GM18505 (cell line): ENCODE data around the gene ZNF436.
"Not testable (repeated sequence)": the region's sequence is repeated elsewhere in the genome, so short reads cannot be mapped to it uniquely, and the experiment has no call there.

Experiments used
- ATAC-seq: cut with Tn5 transposase; IDR thresholded peaks from one replicate; pipeline ENCODE4 v1.9.1; 2021; ENCODE audit not compliant: unreplicated experiment
- POLR2A ChIP-seq: IDR thresholded peaks from 4 replicates; pipeline ENCODE4 v1.6.1; 2011; ENCODE audit warnings: borderline replicate concordance; ENCODE audit not compliant: insufficient read depth, insufficient read length; ENCODE audit errors: extremely low read depth

ZNF436 gene

DNA sequence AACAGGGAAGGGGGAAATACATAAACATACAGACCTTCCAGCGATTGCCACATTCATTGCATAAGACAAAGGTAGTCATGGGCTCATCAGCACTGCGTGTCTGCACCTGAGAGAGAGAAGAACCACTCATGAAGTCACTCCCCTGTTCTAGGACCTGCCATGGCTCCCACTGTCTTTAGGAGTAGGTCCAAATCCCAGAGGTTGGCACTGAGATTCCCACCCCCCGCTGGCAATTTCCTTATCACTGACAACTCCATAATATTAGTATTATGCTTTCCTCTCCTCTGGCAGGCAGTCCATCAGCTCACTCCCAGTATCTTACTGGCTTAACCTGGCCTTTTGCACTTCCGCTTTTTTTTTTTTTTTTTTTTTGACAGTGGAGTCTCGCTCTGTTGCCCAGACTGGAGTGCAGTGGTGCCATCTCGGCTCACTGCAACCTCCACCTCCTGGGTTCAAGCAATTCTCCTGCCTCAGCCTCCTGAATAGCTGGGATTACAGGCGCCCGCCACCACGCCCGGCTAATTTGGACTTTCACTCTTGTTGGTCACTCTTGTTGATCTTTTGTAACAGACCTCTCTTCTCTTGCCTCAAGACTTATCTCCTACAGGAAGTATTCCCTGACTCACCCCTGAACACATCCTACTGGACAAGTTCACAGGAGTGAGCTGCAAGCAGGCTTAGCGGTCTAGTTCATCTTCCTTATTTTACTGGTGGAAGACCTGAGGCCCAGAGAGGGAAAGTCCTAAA is 14.8 kb upstream of the ZNF436 start:
- TF ChIP-seq POLR2A, result no peak
- no peak for ATAC-seq

DNA sequence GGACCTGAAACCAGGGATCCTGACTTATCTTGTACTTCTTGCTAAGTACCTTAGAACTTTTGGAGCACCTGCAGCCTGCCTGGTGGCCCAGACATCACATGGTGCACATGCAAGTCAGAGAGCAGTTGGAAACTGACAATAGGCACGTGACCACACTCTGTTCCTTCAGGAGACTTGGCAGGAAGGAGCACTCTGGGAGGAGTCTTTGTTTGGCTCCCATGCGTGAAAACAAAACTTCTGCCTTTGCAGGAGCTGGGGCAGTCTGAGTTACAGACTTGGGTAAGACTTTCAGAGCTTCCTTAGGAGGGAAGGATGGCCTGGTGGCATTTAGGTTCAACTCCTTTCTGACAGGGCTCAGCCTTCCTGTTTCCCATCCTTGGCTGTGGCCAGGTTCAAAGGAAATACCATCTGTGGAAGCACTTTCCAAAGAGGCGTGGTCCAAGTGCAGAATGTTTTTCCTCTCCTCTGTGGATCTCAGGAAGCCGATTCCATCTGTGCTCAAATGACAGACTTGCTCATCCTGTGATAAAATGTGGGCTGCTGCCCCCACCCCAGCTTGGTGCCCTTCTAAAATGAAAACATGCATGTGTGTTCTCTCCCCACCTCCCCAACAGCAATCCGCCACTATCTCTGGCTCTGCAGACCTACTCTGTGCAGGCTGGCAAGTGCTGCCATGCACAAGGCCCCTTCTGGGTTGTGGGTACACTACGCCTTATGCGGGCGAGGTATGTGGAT is 14.1 kb upstream of the ZNF436 start:
- no peak for ATAC-seq
- no peak for TF ChIP-seq POLR2A

- TF ChIP-seq POLR2A, result no peak
- ATAC-seq, result no peak
These were observed 11.7 kb upstream of the ZNF436 start for GRCh38 chr1:23381233-23381885.

- no peak for ATAC-seq
- TF ChIP-seq POLR2A, result no peak
These were observed 11.1 kb upstream of the ZNF436 start for GRCh38 chr1:23380719-23381118.

DNA sequence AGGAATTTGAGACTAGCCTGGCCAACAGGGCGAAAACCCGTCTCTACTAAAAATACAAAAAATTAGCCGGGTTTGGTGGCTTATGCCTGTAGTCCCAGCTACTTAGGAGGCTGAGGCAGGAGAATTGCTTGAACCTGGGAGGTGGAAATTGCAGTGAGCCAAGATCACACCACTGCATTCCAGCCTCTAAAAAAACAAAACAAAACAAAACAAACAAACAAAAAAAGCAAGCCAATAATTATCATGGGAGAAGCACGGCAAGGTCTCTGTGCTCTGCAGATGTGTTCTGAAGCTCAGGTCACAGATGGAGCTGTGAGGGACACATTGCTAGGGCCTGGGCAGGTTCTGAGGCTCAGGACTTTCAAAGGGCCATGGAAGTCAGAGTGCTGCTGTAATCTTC is 10.6 kb upstream of the ZNF436 start:
- not testable (repeated sequence) for ATAC-seq

- no peak for TF ChIP-seq POLR2A
- ATAC-seq, result no peak
These were observed 7.5 kb upstream of the ZNF436 start for GRCh38 chr1:23376890-23377811.

DNA sequence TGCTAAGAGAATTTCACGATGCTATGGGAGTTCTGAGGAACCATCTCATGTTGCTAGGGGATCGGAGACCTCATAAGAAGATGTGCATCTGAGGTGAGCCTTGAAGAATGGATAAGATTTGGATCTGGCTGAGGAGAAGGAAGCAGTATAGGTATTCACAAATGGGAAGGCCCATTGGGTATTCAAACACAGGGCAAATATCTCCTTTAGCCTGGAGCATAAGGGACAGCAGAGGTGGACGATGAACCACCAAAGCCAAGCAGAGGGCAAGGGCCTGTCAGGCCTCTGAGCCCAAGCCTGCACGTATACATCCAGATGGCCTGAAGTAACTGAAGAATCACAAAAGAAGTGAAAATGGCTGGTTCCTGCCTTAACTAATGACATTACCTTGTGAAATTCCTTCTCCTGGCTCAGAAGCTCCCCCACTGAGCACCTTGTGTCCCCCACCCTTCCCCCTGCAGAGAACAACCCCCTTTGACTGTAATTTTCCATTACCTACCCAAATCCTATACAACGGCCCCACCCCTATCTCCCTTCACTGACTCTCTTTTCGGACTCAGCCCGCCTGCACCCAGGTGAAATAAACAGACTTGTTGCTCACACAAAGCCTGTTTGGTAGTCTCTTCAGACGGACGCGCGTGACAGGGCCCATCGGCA is 4.6 kb upstream of the ZNF436 start:
- not testable (repeated sequence) for ATAC-seq

DNA sequence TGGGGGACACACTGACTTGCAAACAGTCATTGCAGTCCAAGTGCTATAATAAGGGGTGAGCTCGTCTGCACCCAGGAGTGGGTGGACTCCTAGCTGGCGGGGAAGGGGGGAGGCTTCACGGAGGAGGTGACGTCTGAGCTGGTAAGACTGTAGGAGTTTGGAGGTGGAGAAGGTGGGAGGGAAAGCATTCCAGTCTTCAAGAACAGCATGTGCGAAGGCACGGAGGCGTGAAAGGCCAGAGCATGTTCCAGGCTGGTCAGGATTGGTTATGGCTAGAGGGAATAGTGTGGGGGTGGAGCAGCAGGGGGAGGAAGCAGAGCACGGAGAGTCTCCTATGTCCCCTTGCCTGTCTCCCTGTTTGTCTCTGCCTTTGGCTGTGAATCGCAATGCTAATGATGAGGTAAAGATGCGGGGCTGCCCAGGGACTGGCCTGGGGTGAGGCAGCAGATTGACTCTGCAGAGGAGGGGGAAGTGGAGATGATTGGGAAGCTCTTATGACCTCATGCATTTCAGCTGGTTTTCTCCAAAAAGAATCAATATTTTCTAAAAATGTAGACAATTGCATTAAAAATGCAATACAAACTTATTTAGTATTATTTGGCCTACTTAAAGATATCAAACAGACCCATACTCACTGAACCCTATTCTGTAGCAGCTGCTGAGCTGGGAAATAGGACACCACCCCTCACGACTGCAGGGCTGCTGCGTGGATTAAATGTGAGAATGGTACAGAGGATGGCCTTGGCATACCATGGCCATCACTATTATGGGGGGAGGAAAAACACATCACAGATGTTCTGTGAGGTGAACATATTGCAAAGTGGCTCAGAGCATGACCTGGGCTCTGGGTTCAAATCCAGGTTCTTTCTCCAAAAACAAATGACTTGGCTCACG is 2.6 kb upstream of the ZNF436 start:
- no peak for ATAC-seq
- no peak for TF ChIP-seq POLR2A

DNA sequence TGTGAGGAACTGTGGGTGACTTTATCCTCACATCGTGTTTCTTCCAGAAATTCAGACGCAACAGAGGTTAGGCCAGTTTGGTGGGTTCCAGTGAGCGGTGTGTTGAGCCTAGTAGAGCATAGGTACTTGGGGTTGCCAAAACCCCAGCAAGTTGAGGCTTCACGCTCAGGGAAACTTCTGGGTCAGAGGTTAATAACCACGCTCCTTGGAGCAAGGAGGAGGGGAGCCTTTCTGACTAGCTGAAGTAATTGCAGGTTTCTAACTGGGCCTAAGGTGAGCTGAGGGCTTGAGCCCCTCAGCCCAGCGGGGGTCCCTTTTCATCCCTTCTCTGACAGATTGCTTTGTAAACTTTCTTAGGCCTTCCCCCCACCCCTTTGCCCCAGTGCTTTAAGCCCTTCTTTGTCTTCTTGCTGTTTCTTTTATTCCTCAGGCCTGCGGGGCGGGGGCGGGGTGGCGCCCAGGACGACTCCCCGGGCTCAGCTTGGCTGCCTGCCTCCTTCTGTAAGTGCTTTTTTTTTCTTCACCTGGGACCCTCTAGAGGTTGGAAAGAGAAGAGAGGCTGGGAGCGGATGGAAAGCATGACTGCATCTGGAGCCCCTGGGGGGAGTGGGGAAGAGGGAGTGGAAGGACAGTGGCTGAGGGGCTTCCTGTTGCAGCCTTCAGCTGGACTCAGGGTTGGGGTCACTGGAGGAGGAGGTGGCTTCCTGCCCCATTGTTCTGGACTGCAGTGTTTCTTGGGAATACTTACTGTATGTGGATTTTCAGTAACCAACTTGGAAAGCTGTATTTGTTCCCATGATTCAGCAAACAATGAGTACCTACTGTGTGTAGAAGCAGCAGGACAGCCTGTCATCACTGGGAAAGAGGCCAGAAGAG is 1.3 kb upstream of the ZNF436 start:
- no peak for TF ChIP-seq POLR2A
- ATAC-seq, result no peak

GRCh38 chr1:23370330-23370708 is 683 bp upstream of the ZNF436 start:
- no peak for TF ChIP-seq POLR2A
- ATAC-seq, result no peak

- ATAC-seq, result peak; percentile 63
- peak; percentile 85 for TF ChIP-seq POLR2A
These were observed 888 bp downstream of the ZNF436 start for GRCh38 chr1:23368562-23369334.
